SK-MEL-5 (cell line): Measurements from ENCODE around the gene CNPY1. TPM values are rescaled to one million over a fixed set of nuclear protein-coding genes. Genes with fewer than 3 reads are reported as not detected.
"Not testable (repeated sequence)": the region's sequence is repeated elsewhere in the genome, so short reads cannot be mapped to it uniquely, and the experiment has no call there.

ENCODE experiments used
- DNase-seq: peaks from one replicate; pipeline ENCODE4 v3.0.0-alpha.2; 2016; ENCODE audit warnings: low read depth, low spot score
- in situ Hi-C: cut with HindIII; loops from 2 replicates; pipeline ENCODE4 v1.10.0; 2016; ENCODE audit warnings: low sequenced_read_pairs, high pct_unique_total_duplicates, low pct_unique_long_range_greater_than_20kb
- total RNA-seq: library from RNA; depleted of rRNA; stranded (reverse); fragments of >200 nt; shearing (Covaris generic); gene quantifications from 2 replicates; pipeline ENCODE4 v1.2.3, GENCODE V29; 2014

Gene CNPY1
- total RNA-seq, 1 experiment from 2014 or later, result not detected

- DNase-seq, result no peak
- in situ Hi-C loops, result no loop called here
Measured at GRCh38 chr7:155565596-155565995, 19.2 kb upstream of the CNPY1 start.

GRCh38 chr7:155562976-155563375, 16.6 kb upstream of the CNPY1 start:
- in situ Hi-C loops, DNase-seq: not testable (repeated sequence)

DNA sequence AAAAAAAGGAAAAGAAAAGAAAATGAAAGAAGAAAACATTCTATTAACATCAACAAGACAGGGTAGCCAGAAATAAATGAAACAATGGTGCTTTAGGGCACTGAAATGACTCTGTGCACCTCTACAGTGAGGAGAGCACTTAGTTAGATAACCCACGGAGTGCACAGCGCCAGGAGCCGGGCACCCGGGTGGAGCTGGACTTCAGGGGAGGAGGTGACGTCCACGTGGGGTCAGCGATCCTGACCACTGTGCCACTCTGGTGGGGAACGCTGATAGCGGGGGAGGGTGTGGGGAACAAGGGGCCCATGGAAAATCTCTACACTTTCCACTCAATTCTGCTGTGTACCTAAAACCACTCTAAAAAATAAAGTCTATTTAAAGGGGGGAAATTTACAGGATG, 15.7 kb upstream of the CNPY1 start:
- no peak for DNase-seq
- in situ Hi-C loops, result no loop called here

DNA sequence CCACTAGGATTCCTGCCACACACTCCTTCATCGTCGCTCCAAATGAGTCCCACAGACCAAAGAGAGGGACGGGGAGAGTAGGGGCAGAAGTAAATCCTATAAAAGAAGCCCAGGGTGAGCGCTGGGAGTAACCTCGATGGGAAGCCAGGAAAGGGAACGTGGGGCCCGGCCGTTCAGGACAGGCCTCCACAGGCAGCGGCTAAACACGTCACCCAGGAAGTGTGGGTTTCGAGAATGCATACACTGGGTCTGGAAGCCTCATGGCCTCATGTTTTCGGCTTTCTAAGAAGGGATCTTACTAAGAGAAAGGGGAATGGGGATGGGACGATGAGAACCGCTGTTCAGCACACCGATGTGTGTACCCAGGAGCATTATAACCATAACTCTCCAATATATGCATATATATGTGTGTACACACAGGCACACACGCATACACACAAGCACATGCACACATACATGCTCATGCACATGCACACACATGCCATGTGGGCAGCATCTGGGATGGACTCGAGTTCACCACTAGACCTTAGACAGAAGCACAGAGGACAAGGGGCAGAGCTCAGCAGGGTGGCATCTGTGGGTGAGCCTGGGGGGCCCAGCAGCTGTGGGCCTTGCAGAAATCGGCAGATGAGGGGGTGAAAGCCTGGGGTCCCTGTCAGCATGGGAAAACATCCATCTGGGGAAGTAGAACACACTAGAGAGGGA, 14.8 kb upstream of the CNPY1 start:
- DNase-seq, result no peak
- in situ Hi-C loops, result no loop called here

DNA sequence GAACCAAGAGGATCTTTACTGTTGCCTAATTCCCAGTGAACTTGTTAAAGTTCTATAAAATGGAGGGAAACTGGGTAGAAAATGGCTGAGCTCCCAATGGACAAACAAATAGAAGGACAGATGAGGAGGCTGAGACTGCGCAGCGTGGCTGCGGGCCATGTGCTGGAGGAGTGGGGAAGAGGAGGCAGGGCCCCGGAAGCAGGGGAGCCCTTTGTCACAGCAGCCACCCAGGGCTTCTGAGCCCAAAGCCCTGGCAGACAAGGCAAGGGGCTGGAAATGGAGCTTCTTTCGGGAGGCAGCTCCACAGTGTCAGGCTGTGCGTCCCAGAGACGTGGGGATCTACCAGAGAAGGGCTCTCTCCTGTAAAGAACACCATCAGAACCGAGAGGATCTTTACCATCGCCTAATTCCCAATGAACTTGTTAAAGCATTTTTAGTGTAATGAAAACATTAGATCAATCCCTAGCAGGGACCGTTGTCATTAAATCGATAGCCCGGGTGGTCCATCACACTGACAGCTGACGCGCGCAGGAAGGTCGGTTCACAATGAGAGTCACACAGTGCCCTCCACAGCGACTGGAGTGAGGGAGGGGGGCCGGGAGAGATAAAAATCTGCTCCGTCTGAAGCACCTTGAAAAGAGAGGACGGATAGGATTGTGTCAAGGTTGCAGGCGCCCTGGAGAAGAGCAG, 14.0 kb upstream of the CNPY1 start:
- in situ Hi-C loops, result no loop called here

GRCh38 chr7:155559519-155560108, 13.3 kb upstream of the CNPY1 start:
- in situ Hi-C loops, result no loop called here
- no peak for DNase-seq

More for the DNA sequence above, 14.0 kb upstream of the CNPY1 start:
- DNase-seq, result no peak

- in situ Hi-C loops, result no loop called here
- no peak for DNase-seq
Measured at GRCh38 chr7:155558961-155559360, 12.6 kb upstream of the CNPY1 start.

DNA sequence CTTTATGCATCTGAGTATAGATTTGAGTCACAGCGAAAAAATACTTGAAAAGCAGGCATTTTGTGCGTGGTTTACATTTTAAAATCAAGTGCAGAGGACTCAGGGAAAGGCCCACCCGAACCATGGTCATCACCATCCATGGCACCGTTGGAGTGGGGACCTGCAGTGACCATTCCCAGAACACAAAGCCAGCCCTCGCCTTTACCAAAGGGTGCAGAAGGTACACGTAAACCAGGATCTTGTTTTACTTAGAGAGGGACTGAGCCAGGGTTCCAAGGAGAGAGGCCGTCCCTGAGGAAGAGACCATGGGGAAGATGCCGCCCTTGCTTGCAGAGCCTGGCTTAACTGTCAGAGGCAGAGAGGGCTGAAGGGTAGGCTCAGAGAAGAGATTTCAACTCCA, 12.0 kb upstream of the CNPY1 start:
- in situ Hi-C loops, result no loop called here

GRCh38 chr7:155557778-155558177, 11.4 kb upstream of the CNPY1 start:
- in situ Hi-C loops, result no loop called here

More for the DNA sequence above, 12.0 kb upstream of the CNPY1 start:
- DNase-seq, result no peak

DNA sequence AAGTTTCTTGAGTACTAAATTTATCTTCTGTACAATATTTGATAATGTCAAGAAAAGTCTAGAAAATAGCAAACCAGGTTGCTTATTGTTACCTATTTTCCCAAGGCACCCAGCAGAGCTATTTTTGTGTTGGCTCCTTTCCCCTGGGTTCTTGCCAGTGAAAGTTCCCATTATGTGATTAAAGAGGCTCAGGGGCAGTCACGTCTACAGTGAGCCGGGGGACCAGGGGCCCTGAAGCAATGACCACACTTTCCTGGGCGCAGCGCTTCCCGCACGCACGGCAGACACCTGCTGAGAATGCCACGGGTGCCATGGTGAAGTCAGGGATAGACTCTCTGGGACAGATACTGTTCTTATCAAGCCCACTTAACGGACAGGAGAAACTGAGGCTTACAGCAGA, 10.4 kb upstream of the CNPY1 start:
- in situ Hi-C loops, result no loop called here
- DNase-seq, result no peak

More at GRCh38 chr7:155557778-155558177, 11.4 kb upstream of the CNPY1 start:
- no peak for DNase-seq

DNA sequence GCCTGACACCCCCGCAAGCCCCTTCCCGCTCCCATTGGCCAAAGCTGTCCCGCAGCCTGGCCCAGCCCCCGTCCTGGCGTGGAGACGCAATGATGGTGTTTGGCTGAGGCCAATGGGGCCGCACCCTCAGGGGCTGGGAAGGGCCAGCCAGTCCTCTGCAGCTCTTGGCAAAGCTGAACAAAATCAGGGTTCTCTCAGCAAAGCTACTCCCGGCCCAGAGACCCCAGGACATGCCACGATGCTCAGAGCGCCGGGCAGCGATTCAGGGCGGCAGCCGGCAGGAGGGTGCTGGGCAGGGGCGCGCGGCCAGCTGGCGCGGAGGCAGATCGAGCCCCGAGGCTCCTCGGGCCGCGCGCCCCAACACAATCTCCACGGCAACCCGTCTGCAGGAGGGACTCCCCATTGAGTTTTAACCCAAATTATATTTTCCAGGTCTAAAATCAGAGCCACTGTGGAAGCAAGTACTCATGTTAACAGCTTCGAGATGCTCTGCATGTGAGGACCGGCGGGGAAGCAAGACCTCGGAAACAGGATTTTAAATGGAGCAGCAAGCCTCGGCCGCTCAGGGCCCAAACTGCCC, 8.8 kb upstream of the CNPY1 start:
- no peak for DNase-seq
- in situ Hi-C loops, result no loop called here

DNA sequence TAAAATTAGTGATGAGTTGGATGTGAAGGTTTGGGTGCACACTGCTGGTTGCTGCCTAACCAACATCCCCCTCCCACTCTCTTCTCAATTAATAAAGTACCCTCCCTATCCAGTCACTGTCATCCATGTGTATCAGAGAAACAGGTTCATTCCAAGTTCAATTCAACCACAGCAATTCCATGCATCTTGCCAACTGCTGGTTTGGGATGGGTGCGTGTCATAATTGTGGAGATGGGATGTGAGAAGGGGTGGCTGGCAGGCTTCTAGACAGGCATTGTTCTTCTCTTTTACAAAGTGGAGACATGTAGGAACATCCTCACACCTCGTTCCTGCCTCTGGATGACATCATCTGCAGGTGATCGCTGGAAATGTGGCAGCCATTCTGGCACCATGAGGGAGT, 7.5 kb upstream of the CNPY1 start:
- in situ Hi-C loops, result no loop called here
- no peak for DNase-seq

GRCh38 chr7:155551785-155552611, 5.6 kb upstream of the CNPY1 start:
- DNase-seq, result no peak

GRCh38 chr7:155550916-155551315, 4.6 kb upstream of the CNPY1 start:
- in situ Hi-C loops, result no loop called here
- DNase-seq, result no peak

More at GRCh38 chr7:155551785-155552611, 5.6 kb upstream of the CNPY1 start:
- in situ Hi-C loops, result no loop called here

DNA sequence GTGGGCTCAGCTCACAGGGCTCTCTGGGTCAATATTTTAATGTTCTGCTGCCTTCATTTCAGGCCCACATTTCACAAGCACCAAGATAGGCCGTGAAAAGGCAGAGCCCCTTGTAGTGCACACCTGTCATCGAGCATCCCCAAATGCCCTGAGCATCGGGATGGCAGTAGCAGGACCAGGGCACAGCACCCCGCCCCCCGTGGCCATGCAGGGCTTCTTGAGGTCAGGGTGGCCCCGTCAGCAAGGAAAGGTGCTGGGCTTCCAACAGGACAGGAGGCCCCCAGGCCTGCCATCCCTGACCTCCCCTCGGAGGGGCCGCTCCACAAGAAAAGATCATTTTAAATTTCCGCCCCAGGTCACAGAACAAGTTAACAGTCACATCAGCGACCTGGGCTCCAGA, 2.9 kb upstream of the CNPY1 start:
- in situ Hi-C loops, result no loop called here
- DNase-seq, result no peak

GRCh38 chr7:155547161-155547791, 917 bp upstream of the CNPY1 start:
- in situ Hi-C loops, result no loop called here
- no peak for DNase-seq

- in situ Hi-C loops, result no loop called here
- peak; percentile 11 for DNase-seq
Measured at GRCh38 chr7:155545348-155545747, 1.0 kb downstream of the CNPY1 start.
